PC-9 (cell line): ENCODE data around the gene CPA3.

Experiments used
- CTCF ChIP-seq: fragments of 200-600 bp; sonication (generic); conservative IDR thresholded peaks from 2 replicates; pipeline ENCODE4 v1.6.1; 2017; ENCODE audit warnings: mixed run types, antibody characterized with exemption, mild to moderate bottlenecking, moderate library complexity
- EZH2 ChIP-seq: fragments of 200-600 bp; sonication (generic); IDR thresholded peaks from 2 replicates; pipeline ENCODE4 v1.8.0; 2017; ENCODE audit warnings: antibody characterized with exemption, low read depth

DNA sequence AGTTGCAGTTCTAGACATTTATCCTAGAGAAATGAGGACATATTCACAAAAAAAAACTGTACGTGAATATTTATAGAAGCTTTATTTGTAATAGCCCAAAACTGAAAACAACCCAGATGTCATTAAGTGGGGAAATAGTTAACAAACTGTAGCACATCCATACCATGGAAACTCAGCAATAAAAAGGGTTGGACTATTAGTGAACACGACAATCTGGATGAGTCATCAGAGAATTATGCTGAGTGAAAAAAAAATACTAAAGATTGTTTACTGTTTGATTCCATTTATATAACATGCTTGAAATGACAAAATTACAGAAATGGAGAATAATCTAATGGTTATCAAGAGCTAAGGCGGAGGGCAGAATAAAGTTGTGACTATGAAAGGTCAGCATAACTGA lies 59.5 kb downstream of the CPA3 start:
- TF ChIP-seq CTCF (no peak), EZH2 (no peak)
